HepG2 (cell line): ENCODE measurements around the gene MORN1. TPM values are rescaled to one million over a fixed set of nuclear protein-coding genes. Genes with fewer than 3 reads are reported as not detected.

Experiments
- ATAC-seq: fragments of 200-7000 bp; cut with Tn5 transposase; 3 replicates; pipeline ENCODE4 v1.9.1; 2020; ENCODE audit warnings: mild to moderate bottlenecking, moderate library complexity
- Bru-seq: library from RNA; stranded (reverse); fragments of 400-500 nt; gene quantifications from one replicate; lab custom pipeline; 2021; lab: Mats Ljungman, UMichigan
- BruChase-seq, 2 experiments: library from RNA; stranded (reverse); fragments of 400-500 nt; gene quantifications; one replicate each; lab custom pipeline; 2021; lab: Mats Ljungman, UMichigan
- BruUV-seq: library from RNA; stranded (reverse); fragments of 400-500 nt; replicated peaks from 2 replicates; lab custom pipeline; 2021; lab: Mats Ljungman, UMichigan
- CTCF ChIA-PET: fragments of 300-600 bp; formaldehyde crosslinking; extraction: SDS; loops from one replicate; lab custom pipeline; 2021; ENCODE audit warnings: low total read pairs, inconsistent platforms, low intra/inter-chr PET ratio; lab: Yijun Ruan, JAX
- POLR2A ChIA-PET: fragments of 350-600 bp; sonication (Branson Sonifier 250); formaldehyde crosslinking; loops from one replicate; lab custom pipeline; 2020; ENCODE audit warnings: antibody characterized with exemption, inconsistent platforms; lab: Yijun Ruan, JAX
- DNase-seq: peaks from one replicate; pipeline ENCODE4 v3.0.0-alpha.2; 2015; ENCODE audit warnings: low spot score
- FAIRE-seq: peaks from 3 replicates; lab custom pipeline; 2011; peaks lifted over from hg19 to GRCh38; lab: Jason Lieb, UNC
- H2AFZ ChIP-seq: one replicate; pipeline ENCODE4 v1.6.1; 2011; ENCODE audit warnings: low read length, inconsistent platforms
- H3K27ac ChIP-seq: fragments of 300-600 bp; 3 replicates; pipeline ENCODE4 v1.8.0; 2011; ENCODE audit warnings: mixed run types, mild to moderate bottlenecking, mixed read lengths, low read length, inconsistent platforms; ENCODE audit not compliant: insufficient read depth; ENCODE audit errors: extremely low read length
- H3K27me3 ChIP-seq, 2 experiments: fragments of 200-600 bp in 1 of 2; 2 replicates in 1 of 2; 3 replicates in 1 of 2; pipeline versions ENCODE4 v1.6.0 to v1.8.0; 2011; ENCODE audit warnings: low read length in 2 of 2, mild to moderate bottlenecking in 2 of 2, moderate library complexity in 2 of 2, inconsistent platforms in 1 of 2; ENCODE audit not compliant: insufficient read depth in 2 of 2, control insufficient read depth in 1 of 2
- H3K36me3 ChIP-seq, 2 experiments: fragments of 200-600 bp in 1 of 2; replicated peaks in 1 of 2; 2 replicates in 1 of 2; 3 replicates in 1 of 2; pipeline versions ENCODE4 v1.5.1 to v1.8.0; 2011; ENCODE audit warnings: low read length in 2 of 2, inconsistent platforms in 1 of 2; ENCODE audit not compliant: insufficient read depth in 2 of 2, control insufficient read depth in 1 of 2
- H3K4me1 ChIP-seq: 2 replicates; pipeline ENCODE4 v1.5.1; 2012; ENCODE audit warnings: low read length, inconsistent platforms; ENCODE audit not compliant: insufficient read depth
- H3K4me2 ChIP-seq: 2 replicates; pipeline ENCODE4 v1.6.0; 2011; ENCODE audit warnings: low read depth, low read length, inconsistent platforms
- H3K4me3 ChIP-seq, 3 experiments: fragments of 200-600 bp in 1 of 3; sonication (generic), shearing (Covaris generic) in 1 of 3; replicated peaks in 1 of 3; 2 replicates each; pipeline ENCODE4 v1.5.1; 2011 to 2016; ENCODE audit warnings: low read length in 3 of 3, inconsistent platforms in 2 of 3, low read depth in 2 of 3, mild to moderate bottlenecking in 2 of 3, control low read depth in 1 of 3, mixed read lengths in 1 of 3; ENCODE audit not compliant: insufficient read depth in 1 of 3
- H3K79me2 ChIP-seq: one replicate; pipeline ENCODE4 v1.6.1; 2011; ENCODE audit warnings: low read length, inconsistent platforms; ENCODE audit not compliant: insufficient read depth
- H3K9ac ChIP-seq: 2 replicates; pipeline ENCODE4 v1.6.0; 2011; ENCODE audit warnings: mild to moderate bottlenecking, low read depth, low read length, inconsistent platforms; ENCODE audit not compliant: insufficient read depth
- H3K9me3 ChIP-seq: 2 replicates; pipeline ENCODE4 v1.5.1; 2012; ENCODE audit warnings: mild to moderate bottlenecking, low read length
- H4K20me1 ChIP-seq: 2 replicates; pipeline ENCODE4 v1.6.0; 2011; ENCODE audit warnings: inconsistent platforms, mild to moderate bottlenecking, low read length, moderate library complexity; ENCODE audit not compliant: insufficient read depth
- CBX2 ChIP-seq, 2 experiments: fragments of 200-600 bp in 1 of 2; sonication (generic); formaldehyde crosslinking in 1 of 2; IDR thresholded peaks; 2 replicates each; pipeline versions ENCODE4 v1.7.0 to v1.8.1; 2018 to 2022; ENCODE audit warnings: low read depth in 2 of 2, low read length in 1 of 2, mild to moderate bottlenecking in 1 of 2, missing genetic modification reagents in 1 of 2
- HMGA1 ChIP-seq: sonication (generic); formaldehyde crosslinking; conservative IDR thresholded peaks from 2 replicates; pipeline ENCODE4 v1.4.0; 2020; ENCODE audit warnings: missing genetic modification reagents
- KLF11 ChIP-seq: IDR thresholded peaks from 2 replicates; pipeline ENCODE4 v1.6.1; 2016; ENCODE audit warnings: missing compliant biosample characterization
- KMT2A ChIP-seq: sonication (generic); formaldehyde crosslinking; IDR thresholded peaks from 2 replicates; pipeline ENCODE4 v1.4.0; 2020; ENCODE audit warnings: missing genetic modification reagents
- SMARCE1 ChIP-seq: fragments of 450-650 bp; IDR thresholded peaks from 2 replicates; pipeline ENCODE4 v1.6.1; 2017; ENCODE audit warnings: borderline replicate concordance
- SRSF9 ChIP-seq: fragments of 200-400 bp; formaldehyde crosslinking; IDR thresholded peaks from 2 replicates; pipeline ENCODE4 v1.6.1; 2018; ENCODE audit warnings: borderline replicate concordance, mild to moderate bottlenecking, low read depth, low read length; ENCODE audit not compliant: insufficient read depth, poor library complexity, severe bottlenecking
- THAP11 ChIP-seq: IDR thresholded peaks from 2 replicates; pipeline ENCODE4 v1.6.1; 2016; ENCODE audit warnings: missing biosample characterization, missing genetic modification reagents
- ZNF773 ChIP-seq: sonication (generic); formaldehyde crosslinking; IDR thresholded peaks from 2 replicates; pipeline ENCODE4 v1.4.0; 2020; ENCODE audit warnings: missing genetic modification reagents, borderline replicate concordance
- ZNF777 ChIP-seq: sonication (generic); formaldehyde crosslinking; IDR thresholded peaks from 2 replicates; pipeline ENCODE4 v1.4.0; 2020; ENCODE audit warnings: missing genetic modification reagents
- WGBS: methylation state at CpG from one replicate; pipeline ENCODE4 v1.1.6; 2017; ENCODE audit warnings: low lambda C conversion rate; 5-methylcytosine and 5-hydroxymethylcytosine counted together
- in situ Hi-C: cut with HindIII; loops from 2 replicates; pipeline ENCODE4 v1.10.0; 2017; ENCODE audit warnings: low pct_unique_long_range_greater_than_20kb; ENCODE audit not compliant: extremely low pct_ligation_motif_present
- intact Hi-C: fragments of 100-400 bp; cut with micrococcal nuclease; formaldehyde crosslinking; loops from one replicate; pipeline ENCODE4 v1.10.0; 2022; ENCODE audit not compliant: unreplicated experiment
- long read RNA-seq, 2 experiments: library from RNA in 1 of 2; library from polyadenylated mRNA in 1 of 2; stranded (forward) in 1 of 2; unstranded in 1 of 2; transcript quantifications; one replicate each; pipeline ENCODE4 v2.0.0, GENCODE V29; 2019 to 2022
- polyA minus RNA-seq, 3 experiments: library from RNA; depleted of rRNA, polyadenylated mRNA; stranded (reverse); fragments of >200 nt; gene quantifications; 2 replicates each; pipeline ENCODE4 v1.2.3, GENCODE V29; 2011; ENCODE audit warnings: low replicate concordance in 1 of 3
- polyA plus RNA-seq, 8 experiments: library from polyadenylated mRNA; depleted of rRNA in 3 of 8; stranded (reverse) in 7 of 8; unstranded in 1 of 8; fragments of >200 nt; fragmentation: Illumina TruSeq in 4 of 8; extraction: Trizol in 4 of 8; gene quantifications; 2 replicates each; pipeline versions ENCODE4 v1.2.1 to v1.2.3, GENCODE V29; 2011 to 2016; ENCODE audit warnings: low read depth in 4 of 8, missing spikeins in 1 of 8, mixed read lengths in 1 of 8; ENCODE audit not compliant: insufficient read depth in 1 of 8
- total RNA-seq, 5 experiments: library from RNA; depleted of rRNA; stranded (reverse); fragments of >200 nt; fragmentation: Illumina TruSeq; extraction: Trizol; gene quantifications; 2 replicates each; pipeline ENCODE4 v1.2.3, GENCODE V29; 2016; ENCODE audit warnings: low read depth in 1 of 5
- TF ChIP-seq, protein P1 (sequence below): sonication (generic); formaldehyde crosslinking; IDR thresholded peaks from 2 replicates; pipeline ENCODE4 v1.4.0; 2020; ENCODE audit warnings: missing genetic modification reagents

MORN1 gene
- total RNA-seq (2016; rRNA removed; fragmentation: Illumina TruSeq; extraction: Trizol), result 3.9 and 6.5 TPM in 2 replicates
- total RNA-seq (2016; cell fraction: cytosol; rRNA removed; fragmentation: Illumina TruSeq; extraction: Trizol; ENCODE audit: low read depth), result 1.5 and 2.2 TPM in 2 replicates
- total RNA-seq (2016; cell fraction: insoluble cytoplasmic fraction; rRNA removed; fragmentation: Illumina TruSeq; extraction: Trizol), result 3.5 and 5.4 TPM in 2 replicates
- 1.7 and 1.8 TPM in 2 replicates for total RNA-seq (2016; cell fraction: membrane; rRNA removed; fragmentation: Illumina TruSeq; extraction: Trizol)
- 6.4 and 6.8 TPM in 2 replicates for total RNA-seq (2016; cell fraction: nucleus; rRNA removed; fragmentation: Illumina TruSeq; extraction: Trizol)
- 2.6 and 3.1 TPM in 2 replicates for polyA plus RNA-seq (2011; rRNA removed)
- polyA plus RNA-seq (2011; cell fraction: cytosol; rRNA removed), result 2.5 and 3.1 TPM in 2 replicates
- polyA plus RNA-seq (2011; cell fraction: nucleus; rRNA removed), result 7.8 and 8.8 TPM in 2 replicates
- 1.3 and 1.7 TPM in 2 replicates for polyA plus RNA-seq (2012)
- 0.84 and 1.9 TPM in 2 replicates for polyA plus RNA-seq (2016; cell fraction: cytosol; fragmentation: Illumina TruSeq; extraction: Trizol; ENCODE audit: low read depth)
- polyA plus RNA-seq (2016; cell fraction: insoluble cytoplasmic fraction; fragmentation: Illumina TruSeq; extraction: Trizol; ENCODE audit: low read depth), result 2.3 and 3.3 TPM in 2 replicates
- 0.73 and 1.3 TPM in 2 replicates for polyA plus RNA-seq (2016; cell fraction: membrane; fragmentation: Illumina TruSeq; extraction: Trizol; ENCODE audit: low read depth)
- 8.2 and 9.2 TPM in 2 replicates for polyA plus RNA-seq (2016; cell fraction: nucleus; fragmentation: Illumina TruSeq; extraction: Trizol; ENCODE audit: insufficient read depth, low read depth)
- polyA minus RNA-seq (2011; rRNA and poly(A)+ RNA removed; ENCODE audit: low replicate concordance), result 6.7 and 28.4 TPM in 2 replicates
- 1.3 and 3.0 TPM in 2 replicates for polyA minus RNA-seq (2011; cell fraction: cytosol; rRNA and poly(A)+ RNA removed)
- polyA minus RNA-seq (2011; cell fraction: nucleus; rRNA and poly(A)+ RNA removed), result 7.5 and 8.9 TPM in 2 replicates
- Bru-seq, nascent RNA, result percentile 39 among the genes with signal in this experiment
- BruChase-seq, experiment 1, labeled RNA remaining after a 6-hour chase, result percentile 48 among the genes with signal in this experiment
- BruChase-seq, experiment 2, labeled RNA remaining after a 2-hour chase, result percentile 41 among the genes with signal in this experiment
- long read RNA-seq, experiment 1, partial matches to known transcripts, result 1 of 3 reads
- long read RNA-seq, experiment 1, other reads (novel, unspliced or antisense), result 1 of 3 reads
- long read RNA-seq, experiment 2, partial matches to known transcripts, result 0 of 2 reads
- long read RNA-seq, experiment 2, other reads (novel, unspliced or antisense), result 2 of 2 reads

DNA sequence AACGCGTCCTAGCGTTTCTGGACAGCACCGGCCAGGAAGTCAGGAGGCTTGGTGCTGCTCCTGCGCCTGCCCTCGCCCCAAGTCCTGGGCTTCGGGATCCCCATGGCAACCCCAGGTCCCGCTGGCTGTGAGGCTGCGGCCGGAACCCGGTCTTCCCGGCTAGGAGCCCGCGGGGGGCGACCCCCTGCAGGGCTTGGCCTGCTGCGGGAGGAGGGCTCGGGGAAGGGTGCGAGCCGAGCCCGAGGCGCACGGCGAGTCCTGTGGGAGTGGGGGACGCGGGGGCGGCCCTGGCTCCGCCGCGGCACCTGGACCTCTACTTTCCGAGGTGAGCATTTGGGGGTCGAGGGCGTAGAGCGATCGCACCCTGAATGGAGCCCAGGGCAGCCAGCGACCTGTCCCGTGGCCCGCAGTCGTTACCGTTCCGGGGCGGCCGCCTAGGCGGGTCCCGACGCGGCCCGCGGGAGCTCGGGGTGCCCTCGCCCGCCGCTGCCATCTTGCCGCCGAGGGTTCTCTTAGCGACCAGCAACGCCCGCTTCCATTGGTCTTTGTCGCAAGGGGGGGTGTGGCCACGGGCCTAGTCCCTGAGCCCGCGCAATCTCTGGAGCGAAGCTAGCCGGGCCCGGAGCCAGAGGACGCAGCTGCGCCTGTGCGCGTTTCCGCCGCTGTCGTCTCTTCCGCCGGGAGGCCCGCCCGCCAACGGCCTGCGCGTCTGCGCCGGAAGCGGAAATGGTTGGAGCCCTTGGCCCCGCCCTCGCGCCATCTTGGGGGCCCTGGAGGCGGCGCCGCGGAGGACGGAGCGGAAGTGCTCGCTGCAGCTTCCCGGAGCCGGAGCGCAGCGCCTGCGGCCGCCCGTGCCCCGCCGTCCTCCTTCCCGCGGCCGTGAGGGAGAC, at the start of gene MORN1, which contains the start of gene RER1:
TSS of gene MORN1 (minus strand) at position 514 of the 890 bp plus-strand sequence. CDS start at position 493, 21 bp downstream.
TSS of gene RER1 (plus strand) at position 801 of the 890 bp plus-strand sequence. CDS start 3,950 bp downstream, outside the sequence.
- POLR2A ChIA-PET, result interaction anchor here (0.8 to 1.9 kb wide), 21 partner anchors 10 to 201 kb away, joined by 3 to 20 read pairs (median 5); partner anchors contain the start of genes FAAP20, PANK4, PEX10 and PRXL2B
- no peak within 1 kb of the TSS for H2AFZ ChIP-seq
- H4K20me1 ChIP-seq, result peaks cover 8% of the 10 kb centered on the region; the same call in 1 of the 2 replicates
- H3K9me3 ChIP-seq, result no peaks in the 10 kb centered on the region
- no peaks in the 10 kb centered on the region; a peak in 1 of 5 replicates for H3K27me3 ChIP-seq
- peak within 1 kb of the TSS; percentile 85 for H3K9ac ChIP-seq
- ATAC-seq (peak; percentile 96), DNase-seq (peak; percentile 95), FAIRE-seq (peak; percentile 87)
- peak within 1 kb of the TSS; percentile 54 for H3K27ac ChIP-seq
- H3K4me1 ChIP-seq, result peaks cover 34% of the 10 kb centered on the region
- H3K79me2 ChIP-seq, result peaks cover 36% of the 10 kb centered on the region
- peaks cover 6 to 23% of the 10 kb centered on the region in 2 experiments; a peak in 3 of 5 replicates for H3K36me3 ChIP-seq
- in situ Hi-C loops, result no loop called here
- peak within 1 kb of the TSS; percentile 92 for H3K4me2 ChIP-seq
- BruUV-seq, result no TSS peak
- H3K4me3 ChIP-seq, result peak within 1 kb of the TSS; percentile 91 to 96 (median 94)
- intact Hi-C loops, result no loop called here
- WGBS, result no CpG with 5 or more reads among the region's 103 CpGs
- CTCF ChIA-PET, result interaction anchor here (1.1 kb wide), 1 partner anchor 196 kb away, joined by 3 read pairs; no protein-coding TSS in a partner anchor
- peak; percentile 16; the same call in 1 of the 2 replicates for TF ChIP-seq ZNF773 (CRISPR knock-in tag)
- no peak for TF ChIP-seq KLF11 (CRISPR knock-in tag)
- no peak for TF ChIP-seq SRSF9
- TF ChIP-seq THAP11, result peak; percentile 95
- no peak; the same call in 1 of the 2 replicates for TF ChIP-seq ZNF777 (CRISPR knock-in tag)
- TF ChIP-seq, protein P1, sequence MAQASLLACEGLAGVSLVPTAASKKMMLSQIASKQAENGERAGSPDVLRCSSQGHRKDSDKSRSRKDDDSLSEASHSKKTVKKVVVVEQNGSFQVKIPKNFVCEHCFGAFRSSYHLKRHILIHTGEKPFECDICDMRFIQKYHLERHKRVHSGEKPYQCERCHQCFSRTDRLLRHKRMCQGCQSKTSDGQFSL (CRISPR knock-in tag), result 0 out of 2 replicates have a peak, but pooled peaks have one; percentile 42
- peak; percentile 63; the same call in 1 of the 2 replicates for TF ChIP-seq KMT2A (CRISPR knock-in tag)
- no peak for TF ChIP-seq SMARCE1
- no peak for TF ChIP-seq CBX2 (IDR thresholded peaks at IDR 0.05; ENCODE audit: low read depth, low read length)
- no peak for TF ChIP-seq CBX2 (CRISPR knock-in tag; IDR thresholded peaks at IDR 0.05; ENCODE audit: low read depth)
- TF ChIP-seq HMGA1 (CRISPR knock-in tag), result no peak
